Thyroid gland (tissue), 4 donors: ENCODE data around the gene PROCR. TPM values are rescaled to one million over a fixed set of nuclear protein-coding genes. Genes with fewer than 3 reads are reported as not detected.
"Not testable (repeated sequence)": the region's sequence is repeated elsewhere in the genome, so short reads cannot be mapped to it uniquely, and the experiment has no call there.

ENCODE experiments used
- DNase-seq, 2 donors: peaks; one replicate each; pipeline ENCODE4 v3.0.0-alpha.2; 2019
- H3K27ac ChIP-seq, 3 donors: fragments of 200-600 bp; sonication (generic); 1 replicate in 2 of 3; 2 replicates in 1 of 3; pipeline ENCODE4 v1.5.1; 2016 to 2019; ENCODE audit warnings: mild to moderate bottlenecking in 1 of 3, moderate library complexity in 1 of 3
- H3K27me3 ChIP-seq: fragments of 200-600 bp; sonication (generic); one replicate; pipeline ENCODE4 v1.5.1; 2019
- H3K36me3 ChIP-seq, 2 donors: fragments of 200-600 bp; sonication (generic); one replicate each; pipeline ENCODE4 v1.5.1; 2016 to 2019
- H3K4me1 ChIP-seq, 2 donors: fragments of 200-600 bp; sonication (generic); one replicate each; pipeline ENCODE4 v1.5.1; 2017 to 2019
- H3K4me3 ChIP-seq, 3 donors: fragments of 200-600 bp; sonication (generic); replicated peaks in 1 of 3; 1 replicate in 2 of 3; 2 replicates in 1 of 3; pipeline ENCODE4 v1.5.1; 2016; ENCODE audit warnings: mild to moderate bottlenecking in 1 of 3
- H3K9me3 ChIP-seq: fragments of 200-600 bp; sonication (generic); one replicate; pipeline ENCODE4 v1.5.1; 2017
- CTCF ChIP-seq, 6 experiments: fragments of 200-600 bp in 3 of 6; fragments of 450-650 bp in 3 of 6; sonication (generic) in 3 of 6; IDR thresholded peaks; one replicate each; pipeline ENCODE4 v1.5.1; 2016 to 2019; ENCODE audit warnings: antibody characterized with exemption in 6 of 6, mild to moderate bottlenecking in 2 of 6, inconsistent platforms in 1 of 6, moderate library complexity in 1 of 6
- POLR2A ChIP-seq, 2 donors: fragments of 450-650 bp; IDR thresholded peaks; one replicate each; pipeline ENCODE4 v1.6.1; 2017; ENCODE audit warnings: antibody characterized with exemption in 2 of 2, mild to moderate bottlenecking in 2 of 2, moderate library complexity in 1 of 2
- WGBS, 2 donors: methylation state at CpG; one replicate each; pipeline ENCODE4 v1.1.5; 2017; 5-methylcytosine and 5-hydroxymethylcytosine counted together
- intact Hi-C: fragments of 100-400 bp; cut with DNase I; formaldehyde crosslinking; loops from one replicate; pipeline ENCODE4 v1.15.1; 2023
- total RNA-seq, 4 donors: library from RNA; depleted of rRNA; stranded (reverse); fragments of >200 nt; gene quantifications; one replicate each; pipeline ENCODE4 v1.2.3, GENCODE V29; 2016

The PROCR gene
- total RNA-seq, 4 donors from 2014 or later = 11.2 to 56.0 (median 37.9) TPM

DNA sequence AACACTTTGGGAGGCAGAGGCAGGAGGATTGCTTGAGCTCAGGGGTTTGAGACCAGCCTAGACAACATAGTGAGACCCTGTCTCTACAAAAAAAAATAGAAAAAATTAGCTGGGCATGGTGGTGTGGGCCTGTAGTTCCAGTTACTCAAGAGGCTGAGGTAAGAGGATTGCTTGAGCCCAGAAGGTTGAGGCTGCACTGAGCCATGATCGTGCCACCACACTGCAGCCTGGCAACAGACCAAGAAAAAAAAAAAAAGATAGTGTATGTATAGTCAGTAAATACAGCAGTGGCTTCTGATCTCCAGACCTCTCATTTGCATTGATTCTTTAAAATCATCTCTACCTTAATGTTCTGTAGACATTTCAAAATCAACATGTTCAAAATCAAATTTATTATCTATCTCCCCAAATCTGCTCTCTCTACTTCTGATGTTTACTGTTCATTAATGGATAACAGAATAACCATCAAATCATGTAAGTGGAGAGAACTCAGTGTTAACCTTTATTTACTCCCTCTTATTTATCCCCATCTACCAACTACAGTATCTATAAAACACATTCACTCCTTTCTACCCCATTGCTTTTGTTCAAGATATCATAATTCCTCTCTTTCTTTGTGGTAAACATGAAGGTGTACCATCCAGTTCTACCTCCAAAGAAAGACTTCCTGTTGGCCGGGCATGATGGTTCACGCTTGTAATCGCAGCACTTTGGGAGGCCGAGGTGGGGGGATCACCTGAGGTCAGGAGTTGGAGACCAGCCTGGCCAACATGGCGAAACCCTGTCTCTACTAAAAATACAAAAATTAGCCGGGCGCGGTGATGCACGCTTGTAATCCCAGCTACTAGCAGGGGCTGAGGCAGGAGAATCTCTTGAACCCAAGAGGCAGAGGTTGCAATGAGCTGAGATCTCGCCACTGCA lies 7.7 kb downstream of the PROCR start:
- intact Hi-C loops = no loop called here
- WGBS, 2 donors = 76 to 85% methylated on average over 11 of the region's 11 CpGs
- H3K9me3 ChIP-seq = no peaks in the 10 kb centered on the region

GRCh38 chr20:35180266-35180665 lies 8.4 kb downstream of the PROCR start:
- Histone ChIP-seq H3K9me3 (no peaks in the 10 kb centered on the region), H3K36me3 (no peaks in the 10 kb centered on the region), H3K4me3 (no peak overlapping the region), H3K27ac (no peak overlapping the region), H3K4me1 (no peaks in the 10 kb centered on the region), H3K27me3 (no peaks in the 10 kb centered on the region)
- 93 to 96% methylated on average over 5 of the region's 5 CpGs for WGBS, 2 donors
- no peak for DNase-seq
- no peak for TF ChIP-seq POLR2A (IDR thresholded peaks at IDR 0.05)
- TF ChIP-seq CTCF (IDR thresholded peaks at IDR 0.05) = no peak
- intact Hi-C loops = no loop called here

More for the DNA sequence above, 7.7 kb downstream of the PROCR start:
- Histone ChIP-seq H3K36me3 (no peaks in the 10 kb centered on the region), H3K27ac (no peak overlapping the region), H3K4me1 (peaks cover 2 to 6% of the 10 kb centered on the region in 2 donors), H3K4me3 (no peak overlapping the region), H3K27me3 (no peaks in the 10 kb centered on the region)
- TF ChIP-seq CTCF (IDR thresholded peaks at IDR 0.05) (no peak), POLR2A (IDR thresholded peaks at IDR 0.05) (no peak)
- no peak for DNase-seq

DNA sequence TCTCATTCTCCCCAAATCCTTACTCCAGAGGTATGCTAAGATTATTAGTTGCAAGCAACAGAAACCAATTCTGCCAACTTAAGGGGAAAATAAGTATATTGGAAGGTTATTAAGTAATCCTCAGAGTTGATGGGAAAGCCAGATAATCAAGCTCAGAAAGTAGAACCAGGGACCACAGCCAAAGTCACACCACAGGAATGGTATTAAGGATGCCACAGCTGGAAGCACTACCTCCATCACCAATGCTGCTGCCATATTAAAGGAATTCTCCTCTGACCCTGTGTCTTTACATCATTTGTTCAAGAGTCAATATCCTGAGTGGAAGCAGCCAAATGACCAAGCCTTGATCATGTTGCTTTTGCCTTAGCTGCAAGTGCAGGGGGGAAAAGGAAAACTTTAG lies 9.9 kb downstream of the PROCR start:
- Histone ChIP-seq H3K36me3 (no peaks in the 10 kb centered on the region), H3K4me1 (no peaks in the 10 kb centered on the region), H3K27ac (no peak overlapping the region), H3K27me3 (no peaks in the 10 kb centered on the region), H3K4me3 (no peak overlapping the region), H3K9me3 (no peaks in the 10 kb centered on the region)
- no peak for DNase-seq
- intact Hi-C loops = no loop called here
- TF ChIP-seq CTCF (IDR thresholded peaks at IDR 0.05) (no peak), POLR2A (IDR thresholded peaks at IDR 0.05) (no peak)

GRCh38 chr20:35186691-35187289 lies 14.9 kb downstream of the PROCR start:
- H3K27me3 ChIP-seq, H3K4me3 ChIP-seq, H3K36me3 ChIP-seq, DNase-seq, intact Hi-C loops, H3K27ac ChIP-seq, H3K4me1 ChIP-seq, H3K9me3 ChIP-seq: not testable (repeated sequence)
- WGBS, 2 donors = 90 to 91% methylated on average over 10 of the region's 10 CpGs

DNA sequence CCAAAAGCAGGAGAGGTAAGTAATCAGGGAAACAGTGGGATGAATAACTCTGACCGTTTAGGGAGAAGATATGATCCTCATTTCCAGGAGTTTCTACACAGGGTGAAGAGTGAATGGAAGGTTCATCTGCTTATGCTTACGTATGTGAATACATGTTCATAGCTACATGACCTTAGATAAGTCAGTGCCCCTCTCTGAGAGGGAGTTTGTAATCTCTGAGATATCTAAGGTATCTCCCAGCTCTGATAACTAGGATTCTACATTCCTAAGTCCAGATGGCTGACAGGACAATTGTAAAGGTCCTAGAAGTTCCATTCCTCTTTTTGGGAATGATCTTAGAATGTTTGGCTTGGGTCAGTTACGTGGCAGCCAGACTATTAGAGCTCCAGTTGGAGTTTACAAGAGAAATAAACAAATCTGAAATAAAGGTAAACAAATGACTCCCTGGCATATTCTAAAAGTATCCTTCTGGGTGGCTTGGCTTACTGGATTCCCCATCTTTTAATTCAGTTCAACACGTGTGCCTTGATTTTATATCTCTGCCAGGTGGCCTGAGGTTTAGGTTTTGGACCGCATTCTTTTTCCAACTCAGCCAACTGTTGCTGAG lies 15.8 kb downstream of the PROCR start:
- no peaks in the 10 kb centered on the region for H3K27me3 ChIP-seq
- H3K9me3 ChIP-seq = no peaks in the 10 kb centered on the region
- no peak for TF ChIP-seq POLR2A (IDR thresholded peaks at IDR 0.05)
- no peak for TF ChIP-seq CTCF (IDR thresholded peaks at IDR 0.05)
- no peak for DNase-seq
- intact Hi-C loops = no loop called here
- no peaks in the 10 kb centered on the region for H3K36me3 ChIP-seq
- 76 to 81% methylated on average over 5 of the region's 5 CpGs for WGBS, 2 donors
- H3K27ac ChIP-seq = no peak overlapping the region
- H3K4me3 ChIP-seq = no peak overlapping the region
- H3K4me1 ChIP-seq = peaks cover 5 to 11% of the 10 kb centered on the region in 2 donors

- H3K9me3 ChIP-seq, H3K27me3 ChIP-seq, DNase-seq, H3K4me3 ChIP-seq, H3K27ac ChIP-seq, H3K36me3 ChIP-seq, intact Hi-C loops: not testable (repeated sequence)
- H3K4me1 ChIP-seq = peaks cover 7 to 25% of the 10 kb centered on the region in 2 donors
- 82 to 86% methylated on average over 8 of the region's 8 CpGs for WGBS, 2 donors
Observed at GRCh38 chr20:35189223-35189622, 17.4 kb downstream of the PROCR start.
